NCI-H146 treated with DMSO at 0.1 percent for 48 hours (cell line): ENCODE results near the gene KRTAP5-7.
"Not testable (repeated sequence)": the region's sequence is repeated elsewhere in the genome, so short reads cannot be mapped to it uniquely, and the experiment has no call there.

Experiments
- DNase-seq: peaks from one replicate; lab custom pipeline; 2025; ENCODE audit not compliant: unreplicated experiment; lab: John Stamatoyannopoulos, UW

The KRTAP5-7 gene

GRCh38 chr11:71556018-71556417, 29.0 kb downstream of the KRTAP5-7 start:
- no peak for DNase-seq

- no peak for DNase-seq
Observed at GRCh38 chr11:71557257-71557656, 30.2 kb downstream of the KRTAP5-7 start.

GRCh38 chr11:71558996-71559395, 31.9 kb downstream of the KRTAP5-7 start:
- DNase-seq, result no peak

- no peak for DNase-seq
Observed at GRCh38 chr11:71562120-71562519, 35.1 kb downstream of the KRTAP5-7 start.

GRCh38 chr11:71563406-71563805, 36.3 kb downstream of the KRTAP5-7 start:
- no peak for DNase-seq

- no peak for DNase-seq
Observed at GRCh38 chr11:71564430-71564829, 37.4 kb downstream of the KRTAP5-7 start.

- DNase-seq, result no peak
Observed at GRCh38 chr11:71565263-71565662, 38.2 kb downstream of the KRTAP5-7 start, which contains the start of gene KRTAP5-10. TSS of gene KRTAP5-10 (plus strand) at chr11:71565563. CDS start at chr11:71565588, 25 bp downstream.

GRCh38 chr11:71566081-71566620, 39.1 kb downstream of the KRTAP5-7 start:
- DNase-seq, result no peak

- not testable (repeated sequence) for DNase-seq
Observed at GRCh38 chr11:71566626-71567599, 39.8 kb downstream of the KRTAP5-7 start.

GRCh38 chr11:71567633-71568032, 40.6 kb downstream of the KRTAP5-7 start:
- DNase-seq, result not testable (repeated sequence)

GRCh38 chr11:71568704-71569349, 41.8 kb downstream of the KRTAP5-7 start:
- DNase-seq, result no peak

- DNase-seq, result not testable (repeated sequence)
Observed at GRCh38 chr11:71571101-71571850, 44.2 kb downstream of the KRTAP5-7 start.

- DNase-seq, result no peak
Observed at GRCh38 chr11:71572811-71573210, 45.7 kb downstream of the KRTAP5-7 start.

GRCh38 chr11:71574418-71574817, 47.4 kb downstream of the KRTAP5-7 start:
- DNase-seq, result no peak

- no peak for DNase-seq
Observed at GRCh38 chr11:71575723-71576424, 48.8 kb downstream of the KRTAP5-7 start.

- not testable (repeated sequence) for DNase-seq
Observed at GRCh38 chr11:71576688-71577465, 49.8 kb downstream of the KRTAP5-7 start.

- no peak for DNase-seq
Observed at GRCh38 chr11:71577469-71578004, 50.5 kb downstream of the KRTAP5-7 start.
